Fibroblast of pulmonary artery (primary cell): Measurements from ENCODE around the gene SDHAF2.

Experiments used
- DNase-seq: peaks from one replicate; pipeline ENCODE4 v3.0.0-alpha.2; 2010; ENCODE audit warnings: low read depth
- H3K4me3 ChIP-seq: replicated peaks from 2 replicates; pipeline ENCODE4 v1.5.1; 2011; ENCODE audit warnings: low read depth, mild to moderate bottlenecking, control low read depth, low read length, moderate library complexity
- CTCF ChIP-seq: IDR thresholded peaks from 2 replicates; pipeline ENCODE4 v1.5.1; 2011; ENCODE audit warnings: mild to moderate bottlenecking, control low read depth, low read length, inconsistent platforms; ENCODE audit errors: missing control alignments

Gene SDHAF2

GRCh38 chr11:61401173-61401572, 28.8 kb upstream of the SDHAF2 start:
- DNase-seq, result no peak
- TF ChIP-seq CTCF, result no peak
- H3K4me3 ChIP-seq, result no peak overlapping the region

DNA sequence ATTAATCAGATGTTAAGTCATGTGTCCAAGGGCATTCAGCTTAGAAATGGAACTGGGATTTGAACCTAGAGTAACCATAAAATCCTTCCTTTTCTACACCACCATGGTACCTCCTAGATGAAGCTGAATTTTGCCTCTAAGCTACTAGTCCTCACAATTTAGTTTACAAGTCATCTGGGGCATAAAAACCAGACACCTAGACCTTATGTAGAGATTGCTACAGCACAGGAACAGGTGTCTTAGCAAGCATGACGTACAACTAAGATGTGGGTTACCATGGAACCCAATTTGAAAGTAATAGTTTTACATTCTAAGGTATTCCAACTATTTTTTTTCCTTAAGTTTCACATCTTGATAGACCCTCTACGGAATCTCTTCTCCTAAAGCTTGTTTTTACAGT, 28.4 kb upstream of the SDHAF2 start:
- no peak overlapping the region for H3K4me3 ChIP-seq

GRCh38 chr11:61403658-61404057, 26.3 kb upstream of the SDHAF2 start:
- DNase-seq, result no peak
- no peak for TF ChIP-seq CTCF
- H3K4me3 ChIP-seq, result no peak overlapping the region

More for the DNA sequence above, 28.4 kb upstream of the SDHAF2 start:
- no peak for DNase-seq
- no peak for TF ChIP-seq CTCF

DNA sequence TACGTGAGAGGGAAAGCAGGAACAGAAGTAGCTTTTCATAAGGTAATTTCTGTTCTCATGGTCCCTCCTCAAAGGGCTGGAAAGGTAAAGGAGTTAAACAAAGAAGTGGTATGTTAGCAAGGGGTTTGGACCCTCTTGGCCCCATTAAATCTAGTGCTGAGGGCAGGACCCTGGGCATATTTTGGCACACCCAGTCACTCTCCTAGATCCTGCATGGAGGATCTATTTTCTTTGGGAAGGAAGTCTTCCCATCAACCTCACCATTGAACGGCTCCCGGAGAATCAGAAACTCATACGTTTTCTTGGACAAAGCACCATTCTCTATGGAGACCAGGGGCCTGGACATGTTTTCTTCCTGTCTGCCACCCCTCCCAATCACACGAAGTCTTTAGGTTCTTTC, 25.8 kb upstream of the SDHAF2 start:
- H3K4me3 ChIP-seq, result no peak overlapping the region
- TF ChIP-seq CTCF, result no peak
- no peak for DNase-seq

GRCh38 chr11:61404641-61405040, 25.3 kb upstream of the SDHAF2 start:
- DNase-seq, result no peak
- TF ChIP-seq CTCF, result no peak

DNA sequence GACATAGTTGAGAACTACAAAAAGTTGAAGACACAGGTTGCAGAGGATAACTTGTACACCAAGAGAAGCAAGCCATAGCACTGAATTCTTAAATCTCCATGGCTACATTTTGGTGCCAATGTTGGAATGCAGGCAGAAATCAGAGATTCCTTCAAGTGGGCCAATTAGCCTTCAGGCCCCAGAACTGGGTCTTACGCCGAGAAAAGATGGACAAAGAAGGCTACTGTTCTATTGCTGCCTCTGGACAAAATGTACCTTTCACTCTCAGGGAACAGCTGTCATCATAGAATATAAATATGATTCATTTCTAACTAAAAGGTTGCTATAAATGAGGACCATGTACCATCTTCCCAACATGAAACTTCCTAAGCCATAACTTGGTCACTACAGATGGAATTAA, 23.9 kb upstream of the SDHAF2 start:
- TF ChIP-seq CTCF, result no peak
- no peak overlapping the region for H3K4me3 ChIP-seq
- no peak for DNase-seq

More at GRCh38 chr11:61404641-61405040, 25.3 kb upstream of the SDHAF2 start:
- H3K4me3 ChIP-seq, result no peak overlapping the region

DNA sequence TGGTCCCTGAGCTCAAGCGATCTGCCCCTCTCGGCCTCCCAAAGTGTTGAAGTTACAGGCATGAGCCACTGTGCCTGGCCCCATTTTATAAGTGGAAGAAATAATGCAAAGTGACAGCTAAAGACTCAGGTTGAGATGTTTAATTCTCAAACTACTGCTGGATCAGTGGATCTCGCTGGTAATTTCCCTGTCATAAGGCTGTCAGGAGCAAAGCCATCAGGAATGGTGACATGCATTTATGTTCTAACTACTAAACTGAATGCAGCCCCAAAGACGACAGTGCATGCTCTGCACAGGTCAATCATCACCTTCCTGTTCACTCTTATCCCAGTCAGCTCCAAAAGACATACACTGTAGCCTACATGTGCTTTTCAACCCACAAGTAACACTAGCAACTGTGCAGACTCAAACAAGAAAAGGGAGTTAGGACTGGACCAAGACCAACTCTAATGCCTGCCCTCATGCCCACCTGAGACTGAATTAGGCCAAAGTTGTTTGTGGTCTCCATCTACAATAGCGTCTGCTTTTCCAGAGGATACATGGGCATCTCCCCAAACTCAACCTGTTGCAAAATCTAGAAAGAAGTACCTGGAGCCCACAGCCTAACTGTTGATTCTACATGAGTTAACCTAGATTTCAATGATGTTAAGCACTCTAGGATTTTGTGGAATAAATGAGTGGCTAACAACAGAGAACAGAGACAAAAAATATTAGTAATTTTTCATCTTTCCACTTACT, 22.8 kb upstream of the SDHAF2 start:
- TF ChIP-seq CTCF, result no peak
- no peak for DNase-seq
- H3K4me3 ChIP-seq, result no peak overlapping the region
